HG03575 (cell line): ENCODE data around the gene TRAIP.
A peak's percentile ranks its signal among the peaks of the same experiment; 100 is the strongest.
"Not testable (repeated sequence)": the region's sequence is repeated elsewhere in the genome, so short reads cannot be mapped to it uniquely, and the experiment has no call there.

ENCODE experiments used
- ATAC-seq: cut with Tn5 transposase; IDR thresholded peaks from one replicate; pipeline ENCODE4 v1.9.1; 2021; ENCODE audit not compliant: unreplicated experiment, insufficient number of reproducible peaks, low FRiP score; ENCODE audit errors: extremely low read depth

The TRAIP gene

GRCh38 chr3:49799761-49800160 is 56.6 kb downstream of the TRAIP start, which contains the start of gene CDHR4:
Gene CDHR4 (minus strand): TSS chr3:49799873. CDS start chr3:49799812, 61 bp downstream.
- no peak for ATAC-seq

GRCh38 chr3:49799105-49799504 is 57.3 kb downstream of the TRAIP start:
- no peak for ATAC-seq

GRCh38 chr3:49794926-49795905 is 61.1 kb downstream of the TRAIP start:
- no peak for ATAC-seq

- ATAC-seq = no peak
Measured at GRCh38 chr3:49794431-49794830, 61.9 kb downstream of the TRAIP start.

- no peak for ATAC-seq
Measured at GRCh38 chr3:49793486-49794085, 62.8 kb downstream of the TRAIP start.

GRCh38 chr3:49792371-49793150 is 63.8 kb downstream of the TRAIP start:
- ATAC-seq = no peak

GRCh38 chr3:49791571-49791970 is 64.8 kb downstream of the TRAIP start:
- no peak for ATAC-seq

- no peak for ATAC-seq
Measured at GRCh38 chr3:49790626-49791411, 65.5 kb downstream of the TRAIP start.

GRCh38 chr3:49788056-49788455 is 68.3 kb downstream of the TRAIP start:
- no peak for ATAC-seq

- ATAC-seq = no peak
Measured at GRCh38 chr3:49787536-49787935, 68.8 kb downstream of the TRAIP start.

- ATAC-seq = no peak
Measured at GRCh38 chr3:49787182-49787464, 69.2 kb downstream of the TRAIP start.

GRCh38 chr3:49786357-49787181 is 69.8 kb downstream of the TRAIP start, which contains the start of gene IP6K1:
Gene IP6K1 (minus strand): TSS chr3:49786542. CDS start chr3:49748040, 38,502 bp downstream.
- ATAC-seq = peak; percentile 85

- no peak for ATAC-seq
Measured at GRCh38 chr3:49785565-49786356, 70.6 kb downstream of the TRAIP start.

- not testable (repeated sequence) for ATAC-seq
Measured at GRCh38 chr3:49782277-49782676, 74.1 kb downstream of the TRAIP start.

GRCh38 chr3:49781415-49782199 is 74.8 kb downstream of the TRAIP start:
- ATAC-seq = no peak

- not testable (repeated sequence) for ATAC-seq
Measured at GRCh38 chr3:49780975-49781365, 75.4 kb downstream of the TRAIP start.
